Activated naive CD4-positive, alpha-beta T cell treated with anti-CD3 and anti-CD28 coated beads, Interleukin-2, amount 50 U/mL, for 24 hours (primary cell): Measurements from ENCODE around the gene IL1RN.

Source experiments
- H3K27ac Mint-ChIP-seq: one replicate; pipeline ENCODE4 v1.8.0; 2021; ENCODE audit warnings: mild to moderate bottlenecking, mixed read lengths
- H3K27me3 Mint-ChIP-seq: one replicate; pipeline ENCODE4 v1.8.0; 2021; ENCODE audit warnings: mixed read lengths
- H3K36me3 Mint-ChIP-seq: one replicate; pipeline ENCODE4 v1.8.0; 2021; ENCODE audit warnings: mixed read lengths
- H3K4me1 Mint-ChIP-seq: one replicate; pipeline ENCODE4 v1.8.0; 2021; ENCODE audit warnings: mixed read lengths
- H3K4me3 Mint-ChIP-seq: one replicate; pipeline ENCODE4 v1.8.0; 2021; ENCODE audit warnings: mild to moderate bottlenecking, mixed read lengths
- H3K9me3 Mint-ChIP-seq: one replicate; pipeline ENCODE4 v1.8.0; 2021; ENCODE audit warnings: mixed read lengths

Gene IL1RN

GRCh38 chr2:113133704-113134598 lies 6.6 kb downstream of the IL1RN start:
- no peaks in the 10 kb centered on the region for H3K36me3 Mint-ChIP-seq
- no peak overlapping the region for H3K4me3 Mint-ChIP-seq
- H3K27ac Mint-ChIP-seq: no peak overlapping the region
- peaks cover 19% of the 10 kb centered on the region for H3K4me1 Mint-ChIP-seq
- H3K9me3 Mint-ChIP-seq: no peaks in the 10 kb centered on the region
- no peaks in the 10 kb centered on the region for H3K27me3 Mint-ChIP-seq

GRCh38 chr2:113134717-113135116 lies 7.3 kb downstream of the IL1RN start:
- H3K4me1 Mint-ChIP-seq: peaks cover 27% of the 10 kb centered on the region
- no peak overlapping the region for H3K27ac Mint-ChIP-seq
- no peaks in the 10 kb centered on the region for H3K27me3 Mint-ChIP-seq
- H3K36me3 Mint-ChIP-seq: no peaks in the 10 kb centered on the region
- no peaks in the 10 kb centered on the region for H3K9me3 Mint-ChIP-seq
- no peak overlapping the region for H3K4me3 Mint-ChIP-seq

GRCh38 chr2:113135317-113135716 lies 7.9 kb downstream of the IL1RN start:
- H3K27me3 Mint-ChIP-seq: no peaks in the 10 kb centered on the region
- no peak overlapping the region for H3K27ac Mint-ChIP-seq
- no peak overlapping the region for H3K4me3 Mint-ChIP-seq
- no peaks in the 10 kb centered on the region for H3K9me3 Mint-ChIP-seq
- H3K4me1 Mint-ChIP-seq: peaks cover 27% of the 10 kb centered on the region
- no peaks in the 10 kb centered on the region for H3K36me3 Mint-ChIP-seq

GRCh38 chr2:113136828-113137775 lies 9.7 kb downstream of the IL1RN start:
- no peaks in the 10 kb centered on the region for H3K27me3 Mint-ChIP-seq
- H3K4me3 Mint-ChIP-seq: no peak overlapping the region
- peak overlapping the region; percentile 20 for H3K27ac Mint-ChIP-seq
- no peaks in the 10 kb centered on the region for H3K9me3 Mint-ChIP-seq
- H3K4me1 Mint-ChIP-seq: peaks cover 27% of the 10 kb centered on the region
- H3K36me3 Mint-ChIP-seq: no peaks in the 10 kb centered on the region

GRCh38 chr2:113137827-113138226 lies 10.4 kb downstream of the IL1RN start:
- Mint-ChIP-seq H3K9me3 (no peaks in the 10 kb centered on the region), H3K27me3 (no peaks in the 10 kb centered on the region), H3K27ac (peak overlapping the region; percentile 20), H3K4me3 (no peak overlapping the region), H3K36me3 (no peaks in the 10 kb centered on the region), H3K4me1 (peaks cover 27% of the 10 kb centered on the region)

GRCh38 chr2:113138428-113139322 lies 11.3 kb downstream of the IL1RN start:
- H3K4me1 Mint-ChIP-seq: peaks cover 27% of the 10 kb centered on the region
- H3K36me3 Mint-ChIP-seq: no peaks in the 10 kb centered on the region
- peak overlapping the region; percentile 31 for H3K27ac Mint-ChIP-seq
- no peaks in the 10 kb centered on the region for H3K9me3 Mint-ChIP-seq
- no peaks in the 10 kb centered on the region for H3K27me3 Mint-ChIP-seq
- peak overlapping the region; percentile 31 for H3K4me3 Mint-ChIP-seq

- H3K4me1 Mint-ChIP-seq: peaks cover 27% of the 10 kb centered on the region
- H3K27ac Mint-ChIP-seq: no peak overlapping the region
- H3K27me3 Mint-ChIP-seq: no peaks in the 10 kb centered on the region
- H3K36me3 Mint-ChIP-seq: peaks cover 1% of the 10 kb centered on the region
- no peaks in the 10 kb centered on the region for H3K9me3 Mint-ChIP-seq
- no peak overlapping the region for H3K4me3 Mint-ChIP-seq
Observed at GRCh38 chr2:113141451-113141850, 14.1 kb downstream of the IL1RN start.

- Mint-ChIP-seq H3K4me1 (peaks cover 22% of the 10 kb centered on the region), H3K27ac (no peak overlapping the region), H3K9me3 (no peaks in the 10 kb centered on the region), H3K36me3 (peaks cover 1% of the 10 kb centered on the region), H3K4me3 (no peak overlapping the region), H3K27me3 (no peaks in the 10 kb centered on the region)
Observed at GRCh38 chr2:113142290-113142689, 14.9 kb downstream of the IL1RN start.

- Mint-ChIP-seq H3K4me3 (no peak overlapping the region), H3K36me3 (peaks cover 1% of the 10 kb centered on the region), H3K27ac (no peak overlapping the region), H3K9me3 (no peaks in the 10 kb centered on the region), H3K27me3 (no peaks in the 10 kb centered on the region), H3K4me1 (peaks cover 4% of the 10 kb centered on the region)
Observed at GRCh38 chr2:113144259-113144658, 16.9 kb downstream of the IL1RN start.

- H3K9me3 Mint-ChIP-seq: no peaks in the 10 kb centered on the region
- no peaks in the 10 kb centered on the region for H3K4me1 Mint-ChIP-seq
- no peaks in the 10 kb centered on the region for H3K27me3 Mint-ChIP-seq
- H3K36me3 Mint-ChIP-seq: peaks cover 1% of the 10 kb centered on the region
- H3K4me3 Mint-ChIP-seq: no peak overlapping the region
- H3K27ac Mint-ChIP-seq: no peak overlapping the region
Observed at GRCh38 chr2:113148606-113149552, 21.5 kb downstream of the IL1RN start.

- H3K27me3 Mint-ChIP-seq: no peaks in the 10 kb centered on the region
- peaks cover 1% of the 10 kb centered on the region for H3K36me3 Mint-ChIP-seq
- H3K4me3 Mint-ChIP-seq: no peak overlapping the region
- no peaks in the 10 kb centered on the region for H3K9me3 Mint-ChIP-seq
- H3K4me1 Mint-ChIP-seq: no peaks in the 10 kb centered on the region
- H3K27ac Mint-ChIP-seq: no peak overlapping the region
Observed at GRCh38 chr2:113149553-113150257, 22.3 kb downstream of the IL1RN start.

GRCh38 chr2:113150258-113150601 lies 22.8 kb downstream of the IL1RN start:
- peaks cover 1% of the 10 kb centered on the region for H3K36me3 Mint-ChIP-seq
- no peaks in the 10 kb centered on the region for H3K27me3 Mint-ChIP-seq
- H3K9me3 Mint-ChIP-seq: no peaks in the 10 kb centered on the region
- H3K4me3 Mint-ChIP-seq: no peak overlapping the region
- H3K4me1 Mint-ChIP-seq: no peaks in the 10 kb centered on the region
- H3K27ac Mint-ChIP-seq: no peak overlapping the region

GRCh38 chr2:113155331-113155730 lies 27.9 kb downstream of the IL1RN start:
- no peaks in the 10 kb centered on the region for H3K27me3 Mint-ChIP-seq
- no peak overlapping the region for H3K27ac Mint-ChIP-seq
- H3K4me3 Mint-ChIP-seq: no peak overlapping the region
- H3K9me3 Mint-ChIP-seq: no peaks in the 10 kb centered on the region
- H3K36me3 Mint-ChIP-seq: no peaks in the 10 kb centered on the region
- H3K4me1 Mint-ChIP-seq: peaks cover 24% of the 10 kb centered on the region
